Ecto neural progenitor cell (in vitro differentiated cells): Measurements from ENCODE around the gene ANXA7.
"Not testable (repeated sequence)": the region's sequence is repeated elsewhere in the genome, so short reads cannot be mapped to it uniquely, and the experiment has no call there.

Experiments
- DNase-seq: peaks from one replicate; pipeline ENCODE4 v3.0.0-alpha.2; 2018; ENCODE audit warnings: low spot score

Gene ANXA7

GRCh38 chr10:73338801-73339368, 75.0 kb downstream of the ANXA7 start:
- DNase-seq = no peak

- DNase-seq = no peak
Observed at GRCh38 chr10:73333202-73333601, 80.7 kb downstream of the ANXA7 start.

DNA sequence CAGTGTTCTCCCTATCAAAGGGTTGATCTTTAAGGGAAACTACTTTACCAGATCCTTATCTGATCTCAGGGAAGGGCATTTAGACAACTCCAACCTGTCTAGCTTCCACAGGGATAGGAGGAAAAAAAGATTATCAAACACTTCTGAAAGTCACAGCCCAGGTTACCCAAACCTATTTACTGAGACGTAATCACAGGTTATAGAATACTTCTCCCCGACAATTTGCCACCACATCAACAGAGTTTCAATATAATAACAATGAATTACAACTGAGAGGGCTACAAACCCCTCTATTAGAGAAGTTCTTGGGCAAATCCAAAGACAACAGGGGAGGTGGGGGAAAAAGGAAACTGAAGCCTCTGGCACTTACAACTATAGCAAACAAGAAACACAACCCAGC, 81.5 kb downstream of the ANXA7 start:
- no peak for DNase-seq

DNA sequence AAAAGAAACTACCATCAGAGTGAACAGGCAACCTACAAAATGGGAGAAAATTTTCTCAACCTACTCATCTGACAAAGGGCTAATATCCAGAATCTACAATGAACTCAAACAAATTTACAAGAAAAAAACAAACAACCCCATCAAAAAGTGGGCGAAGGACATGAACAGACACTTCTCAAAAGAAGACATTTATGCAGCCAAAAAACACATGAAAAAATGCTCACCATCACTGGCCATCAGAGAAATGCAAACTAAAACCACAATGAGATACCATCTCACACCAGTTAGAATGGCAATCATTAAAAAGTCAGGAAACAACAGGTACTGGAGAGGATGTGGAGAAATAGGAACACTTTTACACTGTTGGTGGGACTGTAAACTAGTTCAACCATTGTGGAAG, 85.3 kb downstream of the ANXA7 start:
- not testable (repeated sequence) for DNase-seq

- DNase-seq = not testable (repeated sequence)
Observed at GRCh38 chr10:73325290-73325689, 88.6 kb downstream of the ANXA7 start.
